Chondrocyte (in vitro differentiated cells): ENCODE results near the gene CCDC70. TPM values are rescaled to one million over a fixed set of nuclear protein-coding genes. Genes with fewer than 3 reads are reported as not detected.

Source experiments
- DNase-seq: peaks from one replicate; pipeline ENCODE4 v3.0.0; 2021; ENCODE audit warnings: mixed read lengths, low spot score
- H3K27ac Mint-ChIP-seq: one replicate; pipeline ENCODE4 v1.8.0; 2021; ENCODE audit warnings: mild to moderate bottlenecking, moderate library complexity, mixed read lengths; ENCODE audit not compliant: unreplicated experiment
- H3K27me3 Mint-ChIP-seq: 2 replicates; pipeline ENCODE4 v1.8.0; 2021; ENCODE audit warnings: low read depth, mixed read lengths
- H3K36me3 Mint-ChIP-seq: 2 replicates; pipeline ENCODE4 v1.8.0; 2021; ENCODE audit warnings: low read depth, mixed read lengths
- H3K4me1 Mint-ChIP-seq: 2 replicates; pipeline ENCODE4 v1.8.0; 2021; ENCODE audit warnings: low read depth, mild to moderate bottlenecking, mixed read lengths
- H3K4me3 Mint-ChIP-seq: one replicate; pipeline ENCODE4 v1.8.0; 2021; ENCODE audit warnings: mild to moderate bottlenecking, moderate library complexity, mixed read lengths; ENCODE audit not compliant: unreplicated experiment
- H3K9me3 Mint-ChIP-seq: 2 replicates; pipeline ENCODE4 v1.8.0; 2021; ENCODE audit warnings: low read depth, mixed read lengths
- CTCF ChIP-seq: fragments of 200-600 bp; sonication (generic); IDR thresholded peaks from 2 replicates; pipeline ENCODE4 v1.5.0; 2021; ENCODE audit warnings: antibody characterized with exemption, mild to moderate bottlenecking, moderate library complexity
- total RNA-seq: library from RNA; stranded (reverse); gene quantifications from 3 replicates; pipeline ENCODE4 v1.2.1, GENCODE V29; 2021

The CCDC70 gene
- total RNA-seq, 1 donor from 2014 or later = not detected

DNA sequence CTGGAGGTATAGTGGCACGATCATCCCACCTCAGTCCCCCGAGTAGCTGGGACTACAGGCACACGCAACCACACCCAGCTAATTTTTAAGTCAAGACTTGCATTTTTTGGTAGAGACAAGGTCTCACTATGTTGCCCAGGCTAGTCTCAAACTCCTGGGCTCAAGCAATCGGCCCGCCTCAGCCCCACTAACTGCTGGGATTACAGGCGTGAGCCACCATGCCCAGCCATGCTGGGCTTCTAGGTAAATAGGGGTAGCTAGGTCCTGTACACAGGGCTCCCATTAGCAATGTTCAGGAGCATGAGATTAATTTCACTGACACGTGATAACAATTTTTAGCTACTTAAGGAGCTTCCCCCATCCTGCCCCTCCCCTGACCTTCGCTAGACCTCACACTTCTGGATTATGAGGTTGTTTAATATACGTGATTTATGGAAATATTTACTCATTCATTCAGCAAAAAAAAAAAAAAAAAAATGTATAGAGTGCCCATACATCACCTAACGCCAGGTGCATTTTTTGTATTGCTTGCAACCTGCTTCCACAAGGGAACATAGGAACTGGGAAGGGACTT, 36.0 kb upstream of the CCDC70 start:
- Mint-ChIP-seq H3K9me3 (no peaks in the 10 kb centered on the region), H3K36me3 (no peaks in the 10 kb centered on the region), H3K27me3 (peaks cover 18% of the 10 kb centered on the region), H3K4me1 (peaks cover 3% of the 10 kb centered on the region), H3K4me3 (no peak overlapping the region), H3K27ac (no peak overlapping the region)
- TF ChIP-seq CTCF = no peak
- DNase-seq = no peak

DNA sequence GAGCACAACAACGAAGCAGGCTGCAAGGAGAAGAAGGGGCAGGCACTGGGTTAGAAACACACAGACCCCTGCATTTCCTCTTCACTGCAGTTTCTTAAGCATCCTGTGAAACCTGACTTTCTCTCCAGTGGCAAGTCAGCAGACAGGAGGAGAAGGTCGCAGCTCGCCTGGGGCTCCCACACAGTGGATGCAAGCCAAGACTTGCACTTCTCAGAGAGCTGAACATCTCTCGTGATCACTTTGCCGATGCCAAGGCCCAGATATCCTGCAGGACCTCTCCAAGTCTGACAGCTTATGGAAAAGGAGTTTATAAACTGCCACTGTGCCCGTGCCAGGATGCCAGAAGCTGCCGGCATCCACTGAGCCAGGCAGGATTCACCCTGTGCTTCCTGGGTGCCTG, 35.2 kb upstream of the CCDC70 start:
- peaks cover 13% of the 10 kb centered on the region for H3K27me3 Mint-ChIP-seq
- peaks cover 3% of the 10 kb centered on the region for H3K4me1 Mint-ChIP-seq
- no peaks in the 10 kb centered on the region for H3K9me3 Mint-ChIP-seq
- H3K27ac Mint-ChIP-seq = no peak overlapping the region
- H3K4me3 Mint-ChIP-seq = no peak overlapping the region
- no peak for TF ChIP-seq CTCF
- no peaks in the 10 kb centered on the region for H3K36me3 Mint-ChIP-seq
- no peak for DNase-seq

DNA sequence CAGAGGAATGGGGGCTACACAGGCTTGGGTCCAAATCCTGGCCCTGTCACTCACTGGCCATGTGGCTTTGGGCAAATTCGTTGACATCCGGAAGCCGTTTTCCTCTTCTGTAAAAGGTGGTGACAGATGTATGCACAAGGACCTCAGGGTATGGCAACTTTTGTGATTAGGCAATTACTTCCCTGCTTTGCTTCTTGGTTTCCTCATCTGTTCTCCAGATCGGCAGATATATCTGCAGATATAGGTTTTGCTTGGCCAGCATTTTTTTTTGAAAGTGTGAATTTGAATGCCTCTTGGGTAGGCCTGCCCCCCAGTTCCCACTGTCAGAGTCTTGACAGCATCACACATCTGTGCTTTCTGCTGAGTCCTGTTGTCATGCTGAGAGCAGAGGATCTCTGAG, 34.5 kb upstream of the CCDC70 start:
- Mint-ChIP-seq H3K36me3 (no peaks in the 10 kb centered on the region), H3K4me3 (no peak overlapping the region), H3K27ac (no peak overlapping the region), H3K4me1 (peaks cover 3% of the 10 kb centered on the region), H3K9me3 (no peaks in the 10 kb centered on the region), H3K27me3 (peaks cover 13% of the 10 kb centered on the region)
- TF ChIP-seq CTCF = no peak
- no peak for DNase-seq

DNA sequence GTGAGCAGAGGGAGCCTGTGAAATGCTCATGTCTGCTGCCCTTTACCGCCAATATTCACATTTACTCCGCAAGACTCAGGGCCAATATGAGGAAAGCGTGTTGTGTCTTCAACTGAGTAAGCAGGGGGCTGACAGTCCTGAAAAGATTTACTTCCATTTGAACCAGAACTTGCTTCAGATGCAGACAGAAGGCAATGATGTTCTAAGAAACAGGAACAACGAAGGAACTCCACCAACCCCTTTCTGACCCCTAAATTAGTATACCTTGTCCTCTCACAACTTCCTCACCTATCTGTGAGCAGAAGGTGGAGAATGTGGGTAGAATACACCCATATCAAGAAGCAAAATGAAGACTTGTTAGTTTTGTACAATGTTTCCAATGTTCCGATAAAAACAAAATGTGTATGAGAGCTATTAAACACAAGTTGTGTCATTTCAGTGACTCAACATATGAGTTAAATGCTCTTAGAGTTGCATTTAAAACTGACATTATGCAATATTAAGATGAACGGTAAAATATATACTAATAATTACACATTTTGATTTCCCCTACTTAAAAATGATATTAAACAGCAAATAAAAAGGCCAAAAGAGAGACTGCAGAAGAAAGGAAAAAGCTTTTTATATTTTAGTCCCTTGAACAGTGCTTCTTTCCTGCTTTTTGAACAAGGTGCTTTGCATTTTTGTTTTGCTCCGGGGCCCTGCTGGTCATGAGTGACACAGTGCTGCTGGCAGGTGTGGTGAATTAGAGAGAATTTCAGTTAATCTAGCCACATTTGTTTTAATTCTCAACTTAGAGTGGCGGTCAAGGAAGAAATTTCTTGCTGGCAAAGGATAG, 32.8 kb upstream of the CCDC70 start:
- Mint-ChIP-seq H3K9me3 (no peaks in the 10 kb centered on the region), H3K4me1 (peaks cover 3% of the 10 kb centered on the region), H3K36me3 (no peaks in the 10 kb centered on the region), H3K4me3 (no peak overlapping the region), H3K27me3 (peaks cover 26% of the 10 kb centered on the region), H3K27ac (no peak overlapping the region)
- no peak for TF ChIP-seq CTCF
- DNase-seq = no peak

- Mint-ChIP-seq H3K9me3 (no peaks in the 10 kb centered on the region), H3K27me3 (peaks cover 26% of the 10 kb centered on the region), H3K27ac (no peak overlapping the region), H3K4me1 (peaks cover 3% of the 10 kb centered on the region), H3K4me3 (no peak overlapping the region), H3K36me3 (no peaks in the 10 kb centered on the region)
- DNase-seq = no peak
- no peak for TF ChIP-seq CTCF
Measured at GRCh38 chr13:51829568-51829899, 32.2 kb upstream of the CCDC70 start.
